OCI-M2 (cell line): ENCODE measurements around the gene ZNF211.

Experiments
- DNase-seq: peaks from one replicate; lab custom pipeline; 2025; ENCODE audit not compliant: unreplicated experiment; lab: John Stamatoyannopoulos, UW

ZNF211 gene

DNA sequence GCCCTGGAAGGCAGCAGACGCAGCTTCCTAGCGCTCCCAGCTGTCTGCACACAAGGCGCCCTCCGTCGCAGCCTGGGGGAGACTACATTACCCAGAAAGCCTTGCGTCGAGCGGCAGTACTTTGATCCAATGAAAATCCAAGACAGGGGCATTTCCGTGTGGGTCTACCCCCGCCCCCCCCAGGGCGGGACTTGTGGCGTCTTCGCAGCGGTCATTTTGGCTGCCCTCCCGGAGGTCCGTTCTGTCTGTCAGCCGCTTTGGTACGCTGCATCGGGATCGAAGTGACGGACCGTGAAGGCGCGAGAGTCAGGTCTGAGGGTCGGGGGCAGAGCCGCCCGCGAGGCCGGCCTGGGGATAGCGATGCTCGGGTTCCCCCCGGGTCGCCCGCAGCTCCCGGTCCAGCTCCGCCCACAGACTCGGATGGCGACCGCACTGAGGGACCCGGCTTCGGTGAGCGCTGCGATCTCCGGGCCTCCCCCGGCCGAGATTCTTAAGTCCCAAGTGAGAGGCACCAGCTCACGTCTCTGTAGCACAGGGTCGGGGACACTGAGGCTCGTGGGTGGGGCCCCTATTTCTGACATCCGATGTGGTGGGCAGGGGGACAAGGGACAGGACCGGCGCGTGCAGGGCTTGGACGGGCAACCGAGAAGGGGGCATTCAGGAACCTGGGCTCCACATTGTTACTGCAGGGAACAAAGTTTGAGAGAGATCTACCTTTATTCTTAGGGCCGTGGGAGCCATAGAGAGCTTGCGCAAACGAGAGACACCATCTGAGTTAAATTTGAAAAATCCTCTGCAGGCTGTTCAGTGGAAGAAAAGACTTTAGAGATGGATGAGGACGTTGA, at the start of gene ZNF211:
Gene ZNF211, plus strand, starts transcription at position 182 of the 845 bp plus-strand sequence. Its CDS starts 179 bp downstream, at position 361.
- peak; percentile 58 for DNase-seq

DNA sequence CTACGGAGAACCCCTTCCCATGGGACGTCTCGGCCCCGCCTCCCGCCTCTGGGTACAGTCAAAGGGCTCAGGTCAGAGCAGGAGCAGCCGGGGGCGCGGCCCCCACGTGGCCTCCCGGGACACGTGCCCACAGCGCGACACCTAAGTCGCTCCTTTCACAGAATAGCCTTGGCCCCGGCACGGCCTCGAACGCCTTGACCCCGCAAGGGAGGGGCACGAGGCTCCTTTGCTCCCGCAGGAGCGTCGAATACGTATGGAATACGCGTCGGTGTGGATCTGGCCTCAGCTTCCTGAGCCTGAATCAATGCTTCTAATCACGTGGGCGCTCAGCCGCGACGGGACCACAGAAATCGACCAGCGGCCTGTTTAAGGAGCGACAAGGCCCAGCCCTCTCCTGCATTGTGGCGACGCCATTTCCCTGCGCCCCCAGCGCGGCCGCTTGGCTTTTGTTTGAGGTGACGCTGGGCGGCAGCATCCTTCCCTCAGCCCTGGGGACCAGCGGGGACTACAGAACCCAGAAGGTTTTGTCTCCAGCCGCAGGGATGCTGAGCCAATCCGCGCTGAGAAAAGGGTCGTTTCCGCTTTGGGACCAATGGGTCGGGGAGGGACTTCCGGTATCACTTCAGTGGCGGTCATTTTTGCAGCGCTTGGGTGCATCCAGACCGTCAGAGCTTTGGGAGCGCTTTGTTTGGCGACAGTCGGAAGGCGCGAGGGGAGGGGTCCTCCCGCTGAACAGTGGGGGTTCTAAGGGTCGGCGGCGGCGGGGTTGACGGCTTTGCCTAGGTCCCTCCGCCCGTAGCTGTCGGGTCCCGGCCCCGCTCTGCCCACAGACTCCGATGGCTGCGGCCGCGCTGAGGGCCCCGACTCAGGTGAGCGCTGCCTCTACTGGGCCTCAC, 49.2 kb upstream of the ZNF211 start, which contains the start of gene ZIK1:
Gene ZIK1, plus strand, starts transcription at position 625 of the 896 bp plus-strand sequence. Its CDS starts 212 bp downstream, at position 837.
- DNase-seq: no peak

DNA sequence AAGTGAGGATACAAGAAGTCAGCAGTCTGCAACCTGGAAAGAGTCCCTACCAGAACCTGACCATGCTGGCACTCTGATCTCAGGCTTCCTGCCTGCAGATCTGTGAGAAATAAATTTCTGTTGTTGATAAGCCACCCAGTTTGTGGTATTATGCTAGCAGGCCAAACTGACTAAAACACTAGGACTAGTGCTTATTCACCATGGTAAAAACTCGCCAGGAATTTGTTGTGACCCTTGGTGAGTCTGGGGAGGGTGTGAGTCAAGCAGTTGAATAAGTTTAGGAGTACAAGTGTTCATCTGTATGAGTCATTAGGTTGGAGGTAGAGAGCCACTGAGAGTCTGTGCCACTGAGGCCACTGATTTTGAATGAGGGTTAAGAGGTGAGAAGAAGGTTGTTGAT, 45.4 kb upstream of the ZNF211 start:
- DNase-seq: no peak

DNA sequence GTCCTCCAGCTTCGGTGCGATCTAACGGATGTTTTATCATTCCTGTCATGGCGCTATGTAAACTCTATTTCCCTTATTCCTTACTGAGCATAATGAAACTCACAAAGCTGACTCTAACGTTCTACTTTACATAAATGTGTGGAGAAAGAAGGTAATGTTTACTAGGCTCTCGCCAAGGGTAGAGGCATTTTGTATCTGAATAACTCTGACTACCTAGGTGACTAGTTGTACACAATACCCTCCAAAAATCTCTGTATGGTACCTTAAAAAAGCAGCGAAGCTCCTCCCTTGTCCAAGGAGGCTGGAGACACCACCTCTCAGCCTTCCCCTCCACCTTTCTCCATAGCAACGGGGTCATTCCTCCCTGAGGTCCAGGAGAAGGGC, 33.6 kb upstream of the ZNF211 start:
- no peak for DNase-seq

DNA sequence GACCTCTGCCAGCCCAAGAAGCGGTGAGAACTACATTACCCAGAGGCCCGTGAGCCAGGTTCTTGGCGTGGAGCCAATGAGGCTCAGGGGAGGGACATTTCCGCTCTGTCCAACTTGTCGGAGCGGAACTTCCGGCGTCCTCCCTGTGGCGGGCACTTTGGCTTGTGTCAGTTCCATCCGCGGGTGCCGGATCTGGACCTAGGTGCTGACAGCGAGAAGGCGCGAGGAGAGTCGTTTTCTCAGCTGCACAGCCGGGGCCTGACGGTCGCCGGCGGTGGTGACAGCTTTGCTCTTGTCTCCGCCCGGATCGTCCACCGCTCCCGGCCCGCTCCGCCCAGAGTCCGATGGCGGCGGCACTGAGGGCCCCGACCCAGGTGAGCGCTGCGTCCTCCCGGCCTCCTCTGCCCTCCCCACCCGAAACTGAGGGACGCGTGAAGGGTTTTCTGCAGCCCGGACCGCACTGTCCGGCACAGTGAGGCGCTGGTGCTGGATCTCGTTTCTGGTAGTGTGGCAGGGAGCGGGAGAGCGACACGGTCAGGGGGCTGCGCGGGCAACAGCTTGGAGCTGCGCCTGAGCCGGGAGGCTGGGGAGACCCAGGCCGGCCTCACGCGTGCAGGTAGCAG, 33.1 kb upstream of the ZNF211 start, which contains the start of gene ZNF530:
Gene ZNF530, plus strand, starts transcription at position 125 of the 623 bp plus-strand sequence. CDS start 4,461 bp downstream, outside the sequence.
- DNase-seq: peak; percentile 87

DNA sequence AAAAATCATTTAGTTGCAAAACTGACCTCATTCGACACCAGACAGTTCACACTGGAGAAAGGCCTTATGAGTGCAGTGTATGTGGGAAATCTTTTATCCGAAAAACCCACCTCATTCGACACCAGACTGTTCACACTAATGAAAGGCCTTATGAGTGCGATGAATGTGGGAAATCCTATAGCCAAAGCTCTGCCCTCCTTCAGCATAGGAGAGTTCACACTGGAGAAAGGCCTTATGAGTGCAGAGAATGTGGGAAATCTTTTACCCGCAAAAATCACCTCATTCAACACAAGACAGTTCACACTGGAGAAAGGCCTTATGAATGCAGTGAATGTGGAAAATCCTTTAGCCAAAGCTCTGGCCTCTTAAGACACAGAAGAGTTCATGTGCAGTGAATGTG, 26.0 kb upstream of the ZNF211 start:
- DNase-seq: no peak

DNA sequence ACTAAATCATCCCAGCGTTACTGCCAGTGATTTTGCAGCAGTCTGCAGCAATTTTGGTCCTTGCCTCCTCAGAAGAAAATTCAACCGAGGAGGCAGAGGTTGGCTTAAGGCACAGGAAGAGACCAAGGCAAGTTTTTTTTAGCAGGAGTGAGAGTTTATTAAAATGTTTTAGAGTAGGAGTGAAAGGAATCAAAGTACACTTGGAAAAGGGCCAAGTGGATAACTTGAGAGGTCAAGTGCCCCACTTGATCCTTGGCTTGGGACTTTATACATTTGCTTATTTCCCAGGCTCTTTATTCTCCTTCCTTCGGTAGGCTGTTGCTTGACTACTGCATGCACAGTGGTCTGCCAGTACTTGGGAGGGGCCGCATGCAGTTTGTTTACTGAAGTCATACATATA, 21.9 kb upstream of the ZNF211 start:
- no peak for DNase-seq

DNA sequence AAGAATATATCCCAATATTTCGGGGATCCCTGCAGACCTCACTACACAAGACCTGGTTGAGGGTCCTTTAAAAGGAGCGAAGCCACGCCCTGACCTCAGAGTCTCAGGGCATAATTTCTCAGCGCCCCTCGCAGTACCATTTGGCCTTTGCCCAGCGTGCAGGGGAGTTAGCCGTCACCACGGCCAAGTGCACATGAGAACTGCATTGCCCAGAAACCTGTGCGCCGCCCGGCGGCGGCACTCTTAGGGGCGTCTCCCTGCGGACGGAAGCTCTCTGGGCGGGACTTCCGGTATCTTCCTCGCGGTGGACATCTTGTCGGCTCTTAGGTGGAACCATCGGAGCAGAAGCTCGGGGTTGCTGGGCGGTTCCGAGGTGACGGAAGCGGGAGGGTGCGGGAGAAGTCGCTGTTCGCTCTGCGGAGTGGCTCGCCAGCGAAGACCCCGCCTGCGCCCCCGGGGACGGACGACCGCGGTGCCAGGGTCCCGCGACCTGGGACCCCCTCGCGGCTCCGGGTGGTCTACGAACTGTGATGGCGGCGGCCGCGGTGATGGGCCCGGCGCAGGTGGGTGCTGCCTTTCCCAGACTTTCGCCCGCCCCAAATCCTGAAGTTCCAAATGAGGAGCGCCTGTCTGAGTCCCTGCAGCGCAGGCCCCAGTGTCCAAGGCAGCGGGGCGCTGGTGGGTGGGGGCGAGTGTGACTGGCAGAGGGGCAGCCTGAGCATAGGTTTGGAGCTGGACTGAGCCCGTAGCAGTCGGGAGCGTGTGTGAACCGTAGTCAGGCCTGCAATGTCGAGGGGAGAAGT, 18.8 kb upstream of the ZNF211 start, which contains the start of gene ZNF134:
Gene ZNF134, plus strand, starts transcription at position 302 of the 803 bp plus-strand sequence. CDS start 5,227 bp downstream, outside the sequence.
- peak; percentile 78 for DNase-seq

DNA sequence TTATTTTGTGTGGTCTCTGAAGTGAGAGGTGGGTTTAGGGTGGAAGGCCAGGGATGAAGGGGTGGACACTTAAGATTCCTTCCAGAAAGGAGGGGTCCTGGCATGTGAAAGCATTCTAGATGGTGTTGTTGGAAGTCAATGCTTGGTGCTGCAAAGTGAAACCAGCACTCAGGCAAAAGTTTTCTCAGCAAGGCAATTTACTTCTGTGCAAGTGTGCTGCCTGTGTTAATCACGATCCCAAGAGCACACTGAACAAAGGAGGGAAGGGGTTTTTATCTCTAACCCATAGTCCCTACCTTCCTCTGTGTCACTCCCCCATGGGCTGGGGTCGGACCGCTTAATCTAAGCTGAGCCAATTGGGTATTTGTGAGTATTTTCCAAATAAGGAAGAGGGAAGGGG, 17.6 kb upstream of the ZNF211 start:
- DNase-seq: no peak

DNA sequence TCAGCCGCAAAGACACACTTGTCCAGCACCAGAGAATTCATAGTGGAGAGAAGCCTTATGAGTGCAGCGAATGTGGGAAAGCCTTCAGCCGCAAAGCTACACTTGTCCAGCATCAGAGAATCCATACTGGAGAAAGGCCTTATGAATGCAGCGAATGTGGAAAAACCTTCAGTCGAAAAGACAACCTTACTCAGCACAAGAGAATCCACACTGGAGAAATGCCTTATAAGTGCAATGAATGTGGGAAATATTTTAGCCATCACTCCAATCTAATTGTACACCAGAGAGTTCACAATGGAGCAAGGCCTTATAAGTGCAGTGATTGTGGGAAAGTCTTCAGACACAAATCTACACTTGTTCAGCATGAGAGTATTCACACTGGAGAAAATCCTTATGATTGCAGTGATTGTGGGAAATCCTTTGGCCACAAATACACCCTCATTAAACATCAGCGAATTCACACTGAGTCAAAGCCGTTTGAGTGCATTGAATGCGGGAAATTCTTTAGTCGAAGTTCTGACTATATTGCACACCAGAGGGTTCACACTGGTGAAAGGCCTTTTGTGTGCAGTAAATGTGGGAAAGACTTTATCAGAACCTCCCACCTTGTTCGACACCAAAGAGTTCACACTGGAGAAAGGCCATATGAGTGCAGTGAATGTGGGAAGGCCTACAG, 12.2 kb upstream of the ZNF211 start:
- no peak for DNase-seq

DNA sequence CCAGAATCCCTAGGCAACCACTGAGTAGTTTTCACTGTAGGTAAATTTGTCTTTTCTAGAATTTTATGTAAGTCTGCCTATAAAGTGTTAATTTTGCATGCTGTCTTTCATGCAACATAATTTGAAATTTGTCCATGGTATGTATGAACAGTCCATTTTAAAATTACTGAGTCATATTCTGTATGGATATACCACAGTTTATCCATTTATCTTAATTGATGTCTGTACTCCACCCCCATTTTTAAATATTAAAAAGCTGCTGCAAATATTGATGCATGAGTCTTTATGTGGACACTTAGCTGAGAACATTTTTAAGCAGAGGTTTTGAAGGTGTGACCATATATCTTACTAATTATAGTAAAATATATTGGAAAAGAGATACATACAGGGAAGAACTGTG, 9.9 kb upstream of the ZNF211 start:
- DNase-seq: no peak

DNA sequence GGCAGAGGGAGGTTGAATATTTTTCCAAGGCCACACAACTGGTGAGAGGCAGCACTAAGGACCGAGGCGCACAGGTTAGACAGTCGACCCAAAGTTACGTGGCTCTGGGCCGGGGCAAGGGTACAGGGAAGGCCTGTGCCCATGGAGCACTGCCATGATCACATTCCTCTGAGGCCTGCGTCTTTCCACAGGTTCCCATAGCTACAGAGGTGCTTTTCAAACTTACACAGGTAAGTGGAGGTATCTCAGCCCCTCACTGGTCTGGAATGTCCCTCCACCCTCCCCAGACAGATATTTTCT, 814 bp downstream of the ZNF211 start:
- DNase-seq: no peak

DNA sequence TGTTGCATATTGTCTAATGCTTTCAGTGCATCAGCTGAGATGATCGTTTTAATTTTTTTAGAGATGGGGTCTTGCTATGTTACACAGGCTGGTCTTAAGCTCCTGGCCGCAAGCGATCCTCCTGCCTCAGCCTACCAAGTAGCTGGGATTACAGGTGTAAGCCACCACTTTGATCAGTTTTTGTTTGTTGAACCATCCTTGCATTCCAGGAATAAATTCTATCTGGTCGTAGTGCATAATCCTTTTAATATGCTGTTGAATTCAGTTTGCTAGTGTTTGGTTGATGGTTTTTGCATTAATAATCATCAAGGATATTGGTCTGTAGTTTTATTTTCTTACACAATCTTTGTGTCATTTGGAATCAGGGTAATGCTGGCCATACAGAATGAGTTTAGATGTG, 4.4 kb downstream of the ZNF211 start:
- DNase-seq: no peak

DNA sequence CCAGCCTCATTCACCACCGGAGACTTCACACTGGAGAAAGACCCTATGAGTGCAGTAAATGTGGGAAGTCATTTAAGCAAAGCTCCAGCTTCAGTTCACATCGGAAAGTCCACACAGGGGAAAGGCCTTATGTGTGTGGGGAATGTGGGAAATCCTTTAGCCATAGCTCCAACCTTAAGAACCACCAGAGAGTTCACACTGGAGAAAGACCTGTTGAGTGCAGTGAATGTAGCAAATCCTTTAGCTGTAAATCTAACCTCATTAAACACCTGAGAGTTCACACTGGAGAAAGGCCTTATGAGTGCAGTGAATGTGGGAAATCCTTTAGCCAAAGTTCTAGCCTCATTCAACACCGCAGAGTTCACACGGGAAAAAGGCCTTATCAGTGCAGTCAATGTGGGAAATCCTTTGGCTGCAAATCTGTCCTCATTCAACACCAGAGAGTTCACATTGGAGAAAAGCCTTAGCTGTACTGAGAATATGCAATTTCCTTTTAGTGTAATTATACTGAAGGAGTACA, 8.8 kb downstream of the ZNF211 start:
- no peak for DNase-seq

DNA sequence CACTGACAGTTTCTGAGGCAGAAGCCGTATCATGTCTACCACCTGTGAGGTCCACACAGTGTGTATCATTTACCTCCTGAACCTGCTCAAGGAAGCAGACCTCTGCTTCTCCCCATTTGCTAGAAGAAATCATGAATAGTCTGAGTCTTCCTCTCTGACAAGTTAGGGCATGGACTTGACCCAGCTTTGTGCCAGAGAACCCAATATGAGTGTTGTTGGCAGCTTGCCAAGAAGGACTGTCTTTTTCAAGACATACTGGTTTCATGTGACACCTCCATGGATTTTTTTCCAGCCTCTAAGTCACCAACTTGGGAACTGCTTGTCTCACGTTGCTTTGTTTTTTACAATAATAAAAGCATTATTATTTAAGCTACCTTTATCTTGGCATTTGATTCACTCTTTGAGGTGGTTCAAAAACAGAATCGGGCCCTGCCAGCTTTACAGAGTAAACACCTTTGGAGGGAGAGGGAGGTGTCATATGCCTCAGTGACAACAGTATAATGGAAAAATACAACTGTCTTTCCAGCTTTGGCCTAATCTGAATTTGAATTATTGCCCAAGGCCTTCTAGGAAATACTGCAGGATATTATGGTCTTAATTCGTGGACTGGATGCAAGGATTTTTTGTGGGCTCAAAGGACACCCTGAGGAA, 9.6 kb downstream of the ZNF211 start:
- DNase-seq: no peak

DNA sequence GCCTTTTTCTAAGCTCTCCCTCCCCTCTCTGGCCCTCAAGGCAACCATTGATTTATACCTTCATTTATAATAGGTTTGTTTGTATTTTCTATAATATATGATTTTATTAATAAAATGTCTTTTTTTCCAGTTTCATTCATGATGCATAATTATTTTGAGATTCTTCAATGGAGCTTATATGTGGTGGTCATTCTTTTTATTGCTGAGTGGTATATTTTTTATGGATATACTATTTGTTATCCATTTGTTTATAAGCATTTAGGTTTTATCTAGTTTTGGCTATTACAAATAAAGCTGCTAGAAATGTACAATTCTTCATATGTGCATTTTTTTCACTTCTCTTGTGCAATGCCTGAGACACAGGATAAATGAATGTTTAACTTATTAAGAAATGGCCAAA, 10.8 kb downstream of the ZNF211 start:
- no peak for DNase-seq

DNA sequence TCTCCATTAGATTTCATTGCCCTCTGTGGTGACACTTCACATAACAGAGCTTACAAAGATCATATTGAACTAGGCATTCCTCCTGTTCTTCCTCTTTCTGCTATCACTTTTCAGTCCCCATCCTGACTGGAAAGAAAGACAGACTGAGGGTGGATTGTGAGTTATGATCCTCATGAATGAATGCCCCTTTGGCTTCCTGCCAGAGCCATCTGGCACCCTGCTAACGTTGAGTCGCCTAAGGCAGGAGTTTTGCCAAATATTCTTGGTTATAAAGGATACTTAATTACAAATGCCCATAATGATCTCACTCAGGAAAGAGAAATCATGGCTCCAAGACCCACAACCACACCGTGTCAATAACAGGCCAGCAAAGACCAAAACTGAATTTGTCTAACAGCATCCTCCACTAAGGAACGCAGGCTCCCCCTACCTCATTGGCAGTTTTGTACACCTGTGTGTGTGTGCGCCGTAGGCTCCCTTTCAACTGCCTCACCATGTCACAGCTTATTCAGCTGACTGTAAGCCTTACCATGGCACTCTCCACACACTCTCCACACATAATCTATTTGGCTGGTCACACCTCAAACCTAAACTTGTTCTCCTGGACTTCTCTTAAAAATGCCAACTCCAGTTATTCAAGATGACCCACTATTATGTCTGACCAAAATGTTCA, 15.5 kb downstream of the ZNF211 start:
- DNase-seq: no peak

DNA sequence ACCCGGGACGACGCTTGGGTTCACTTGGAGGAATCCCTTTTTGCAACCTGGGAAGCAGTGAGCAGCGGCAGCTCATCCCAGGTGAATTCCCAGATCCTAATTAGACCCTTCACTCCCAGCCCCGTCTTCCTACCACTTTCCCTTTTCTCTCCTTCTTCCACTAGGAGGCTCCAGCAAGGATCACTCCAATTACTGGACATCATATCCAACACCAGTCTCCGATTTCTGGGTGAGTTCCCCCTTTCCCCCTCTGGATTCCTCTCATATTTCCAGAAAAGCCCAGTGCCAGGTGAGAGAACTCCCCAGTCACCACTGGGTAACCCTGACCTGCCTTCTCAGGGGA, 18.7 kb downstream of the ZNF211 start:
- DNase-seq: no peak

DNA sequence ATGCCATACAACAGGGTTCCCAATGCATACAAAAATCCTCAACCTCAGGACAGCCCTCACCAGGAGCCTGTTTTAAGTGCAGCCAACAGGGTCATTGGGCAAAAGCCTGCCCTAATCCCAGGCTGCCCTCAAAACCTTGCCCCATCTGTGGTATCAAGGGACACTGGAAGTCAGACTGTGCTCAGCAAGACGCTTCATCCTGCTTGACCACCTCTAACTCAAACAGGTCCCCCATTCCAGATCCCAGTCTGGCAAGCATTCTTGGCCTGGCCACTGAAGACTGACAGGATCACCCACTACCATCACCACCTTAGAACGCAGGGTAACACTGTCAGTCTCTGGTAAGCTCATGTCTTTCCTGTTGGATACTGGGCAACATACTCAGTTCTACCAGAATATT, 20.7 kb downstream of the ZNF211 start:
- no peak for DNase-seq
